ENCODE data around the gene LOXL1.

LOXL1 gene

GRCh38 chr15:73900095-73900712, 26.1 kb upstream of the LOXL1 start:
- WGBS, 2 experiments, result 90 to 93% methylated on average over 10 of the region's 10 CpGs
- Histone ChIP-seq H3K4me3 (ENCODE audit: insufficient read depth, low read depth, low read length) (no peak overlapping the region), H3K9me3 (ENCODE audit: control insufficient read depth, low read length) (no peaks in the 10 kb centered on the region), H3K4me1 (ENCODE audit: control insufficient read depth, insufficient read depth, low read length) (no peaks in the 10 kb centered on the region), H3K36me3 (ENCODE audit: control insufficient read depth, insufficient read depth, low read length) (no peaks in the 10 kb centered on the region), H3K27me3 (ENCODE audit: control insufficient read depth, insufficient read depth, low read length, poor library complexity, severe bottlenecking) (no peaks in the 10 kb centered on the region), H3K27ac (ENCODE audit: insufficient read depth, low read depth, low read length, poor library complexity, severe bottlenecking) (no peak overlapping the region)

- Histone ChIP-seq H3K4me3 (ENCODE audit: insufficient read depth, low read depth, low read length) (no peak overlapping the region), H3K9me3 (ENCODE audit: control insufficient read depth, low read length) (no peaks in the 10 kb centered on the region), H3K36me3 (ENCODE audit: control insufficient read depth, insufficient read depth, low read length) (no peaks in the 10 kb centered on the region), H3K27me3 (ENCODE audit: control insufficient read depth, insufficient read depth, low read length, poor library complexity, severe bottlenecking) (no peaks in the 10 kb centered on the region), H3K27ac (ENCODE audit: insufficient read depth, low read depth, low read length, poor library complexity, severe bottlenecking) (no peak overlapping the region), H3K4me1 (ENCODE audit: control insufficient read depth, insufficient read depth, low read length) (no peaks in the 10 kb centered on the region)
- WGBS, 2 experiments, result 94 to 97% methylated on average over 7 of the region's 7 CpGs
Observed at GRCh38 chr15:73901126-73901810, 25.0 kb upstream of the LOXL1 start.

- H3K4me1 ChIP-seq (ENCODE audit: control insufficient read depth, insufficient read depth, low read length), result no peaks in the 10 kb centered on the region
- no peaks in the 10 kb centered on the region for H3K36me3 ChIP-seq (ENCODE audit: control insufficient read depth, insufficient read depth, low read length)
- H3K9me3 ChIP-seq (ENCODE audit: control insufficient read depth, low read length), result no peaks in the 10 kb centered on the region
- no peaks in the 10 kb centered on the region for H3K27me3 ChIP-seq (ENCODE audit: control insufficient read depth, insufficient read depth, low read length, poor library complexity, severe bottlenecking)
- no peak overlapping the region for H3K27ac ChIP-seq (ENCODE audit: insufficient read depth, low read depth, low read length, poor library complexity, severe bottlenecking)
- no peak overlapping the region for H3K4me3 ChIP-seq (ENCODE audit: insufficient read depth, low read depth, low read length)
- WGBS, 2 experiments, result 85 to 86% methylated on average over 11 of the region's 11 CpGs
Observed at GRCh38 chr15:73902121-73903020, 23.9 kb upstream of the LOXL1 start.

GRCh38 chr15:73904026-73904815, 22.0 kb upstream of the LOXL1 start:
- WGBS, 2 experiments, result 86 to 88% methylated on average over 9 of the region's 9 CpGs
- Histone ChIP-seq H3K4me3 (ENCODE audit: insufficient read depth, low read depth, low read length) (no peak overlapping the region), H3K36me3 (ENCODE audit: control insufficient read depth, insufficient read depth, low read length) (no peaks in the 10 kb centered on the region)

GRCh38 chr15:73905225-73905827, 20.9 kb upstream of the LOXL1 start:
- H3K27me3 ChIP-seq (ENCODE audit: control insufficient read depth, insufficient read depth, low read length, poor library complexity, severe bottlenecking), result no peaks in the 10 kb centered on the region
- no peak overlapping the region for H3K27ac ChIP-seq (ENCODE audit: insufficient read depth, low read depth, low read length, poor library complexity, severe bottlenecking)
- H3K4me3 ChIP-seq (ENCODE audit: insufficient read depth, low read depth, low read length), result no peak overlapping the region
- peaks cover 2% of the 10 kb centered on the region for H3K4me1 ChIP-seq (ENCODE audit: control insufficient read depth, insufficient read depth, low read length)
- no peaks in the 10 kb centered on the region for H3K9me3 ChIP-seq (ENCODE audit: control insufficient read depth, low read length)
- no peaks in the 10 kb centered on the region for H3K36me3 ChIP-seq (ENCODE audit: control insufficient read depth, insufficient read depth, low read length)
- WGBS, 2 experiments, result 94 to 95% methylated on average over 3 of the region's 3 CpGs

More at GRCh38 chr15:73904026-73904815, 22.0 kb upstream of the LOXL1 start:
- Histone ChIP-seq H3K9me3 (ENCODE audit: control insufficient read depth, low read length) (no peaks in the 10 kb centered on the region), H3K27ac (ENCODE audit: insufficient read depth, low read depth, low read length, poor library complexity, severe bottlenecking) (no peak overlapping the region), H3K27me3 (ENCODE audit: control insufficient read depth, insufficient read depth, low read length, poor library complexity, severe bottlenecking) (no peaks in the 10 kb centered on the region), H3K4me1 (ENCODE audit: control insufficient read depth, insufficient read depth, low read length) (no peaks in the 10 kb centered on the region)

GRCh38 chr15:73906346-73907034, 19.8 kb upstream of the LOXL1 start:
- Histone ChIP-seq H3K27me3 (ENCODE audit: control insufficient read depth, insufficient read depth, low read length, poor library complexity, severe bottlenecking) (no peaks in the 10 kb centered on the region), H3K4me1 (ENCODE audit: control insufficient read depth, insufficient read depth, low read length) (peaks cover 14% of the 10 kb centered on the region), H3K36me3 (ENCODE audit: control insufficient read depth, insufficient read depth, low read length) (no peaks in the 10 kb centered on the region), H3K4me3 (ENCODE audit: insufficient read depth, low read depth, low read length) (no peak overlapping the region), H3K27ac (ENCODE audit: insufficient read depth, low read depth, low read length, poor library complexity, severe bottlenecking) (no peak overlapping the region), H3K9me3 (ENCODE audit: control insufficient read depth, low read length) (no peaks in the 10 kb centered on the region)
- 88 to 92% methylated on average over 4 of the region's 4 CpGs for WGBS, 2 experiments

GRCh38 chr15:73907035-73907408, 19.2 kb upstream of the LOXL1 start:
- 90 to 92% methylated on average over 2 of the region's 2 CpGs for WGBS, 2 experiments
- no peak overlapping the region for H3K4me3 ChIP-seq (ENCODE audit: insufficient read depth, low read depth, low read length)
- H3K36me3 ChIP-seq (ENCODE audit: control insufficient read depth, insufficient read depth, low read length), result no peaks in the 10 kb centered on the region
- no peaks in the 10 kb centered on the region for H3K9me3 ChIP-seq (ENCODE audit: control insufficient read depth, low read length)
- no peaks in the 10 kb centered on the region for H3K27me3 ChIP-seq (ENCODE audit: control insufficient read depth, insufficient read depth, low read length, poor library complexity, severe bottlenecking)
- H3K27ac ChIP-seq (ENCODE audit: insufficient read depth, low read depth, low read length, poor library complexity, severe bottlenecking), result no peak overlapping the region
- peaks cover 15% of the 10 kb centered on the region for H3K4me1 ChIP-seq (ENCODE audit: control insufficient read depth, insufficient read depth, low read length)

GRCh38 chr15:73908030-73908821, 18.0 kb upstream of the LOXL1 start:
- no peaks in the 10 kb centered on the region for H3K9me3 ChIP-seq (ENCODE audit: control insufficient read depth, low read length)
- no peaks in the 10 kb centered on the region for H3K36me3 ChIP-seq (ENCODE audit: control insufficient read depth, insufficient read depth, low read length)
- no peak overlapping the region for H3K4me3 ChIP-seq (ENCODE audit: insufficient read depth, low read depth, low read length)
- no peaks in the 10 kb centered on the region for H3K27me3 ChIP-seq (ENCODE audit: control insufficient read depth, insufficient read depth, low read length, poor library complexity, severe bottlenecking)
- no peak overlapping the region for H3K27ac ChIP-seq (ENCODE audit: insufficient read depth, low read depth, low read length, poor library complexity, severe bottlenecking)
- WGBS, 2 experiments, result 17 to 23% methylated on average over 7 of the region's 7 CpGs
- H3K4me1 ChIP-seq (ENCODE audit: control insufficient read depth, insufficient read depth, low read length), result peaks cover 15% of the 10 kb centered on the region

GRCh38 chr15:73908822-73909122, 17.5 kb upstream of the LOXL1 start:
- no peaks in the 10 kb centered on the region for H3K9me3 ChIP-seq (ENCODE audit: control insufficient read depth, low read length)
- WGBS, 2 experiments, result 90 to 92% methylated on average over 2 of the region's 2 CpGs
- no peak overlapping the region for H3K4me3 ChIP-seq (ENCODE audit: insufficient read depth, low read depth, low read length)
- peaks cover 15% of the 10 kb centered on the region for H3K4me1 ChIP-seq (ENCODE audit: control insufficient read depth, insufficient read depth, low read length)
- no peaks in the 10 kb centered on the region for H3K27me3 ChIP-seq (ENCODE audit: control insufficient read depth, insufficient read depth, low read length, poor library complexity, severe bottlenecking)
- H3K27ac ChIP-seq (ENCODE audit: insufficient read depth, low read depth, low read length, poor library complexity, severe bottlenecking), result no peak overlapping the region
- no peaks in the 10 kb centered on the region for H3K36me3 ChIP-seq (ENCODE audit: control insufficient read depth, insufficient read depth, low read length)
